Measurements from ENCODE around the gene SNTN.

DNA sequence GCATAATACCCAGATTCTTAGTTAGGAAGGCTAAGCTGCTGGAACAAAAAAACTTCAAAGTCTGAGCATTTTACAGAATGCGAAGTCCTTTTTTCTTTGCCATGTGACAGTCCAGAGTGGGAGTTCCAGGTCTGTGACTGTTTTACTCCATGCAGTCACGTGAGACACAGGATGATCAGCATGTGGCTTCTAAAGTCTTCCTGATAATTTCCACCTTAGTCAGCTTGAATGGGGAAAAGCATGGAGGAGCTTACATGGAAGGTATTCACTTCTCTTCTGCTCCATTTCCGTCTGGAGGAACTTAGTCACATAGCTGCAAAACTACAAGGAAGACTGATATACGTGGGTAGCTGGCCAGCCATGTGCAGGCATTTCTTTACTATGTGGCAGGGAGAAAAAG is 1.7 kb downstream of the SNTN start:
- TF ChIP-seq CTCF (IDR thresholded peaks at IDR 0.05) (no peak), POLR2A (IDR thresholded peaks at IDR 0.05) (no peak), EP300 (IDR thresholded peaks at IDR 0.05) (no peak)
